Activated naive CD4-positive, alpha-beta T cell treated with anti-CD3 and anti-CD28 coated beads, Interleukin-2, amount 50 U/mL, for 16 hours (primary cell): ENCODE measurements around the gene PRMT6.
"Not testable (repeated sequence)": the region's sequence is repeated elsewhere in the genome, so short reads cannot be mapped to it uniquely, and the experiment has no call there.

Source experiments
- DNase-seq: peaks from one replicate; pipeline ENCODE4 v3.0.0-alpha.2; 2020

Gene PRMT6

GRCh38 chr1:107056426-107057196, at the start of gene PRMT6:
Gene PRMT6 (plus strand): TSS chr1:107056674. CDS start chr1:107056716, 42 bp downstream.
- peak; percentile 85 for DNase-seq

GRCh38 chr1:107009281-107009680, 47.2 kb upstream of the PRMT6 start:
- DNase-seq, result no peak

GRCh38 chr1:107010582-107010981, 45.9 kb upstream of the PRMT6 start:
- DNase-seq, result no peak

- no peak for DNase-seq
Measured at GRCh38 chr1:107016376-107016978, 40.0 kb upstream of the PRMT6 start.

GRCh38 chr1:107018445-107018844, 38.0 kb upstream of the PRMT6 start:
- no peak for DNase-seq

- DNase-seq, result no peak
Measured at GRCh38 chr1:107019166-107019565, 37.3 kb upstream of the PRMT6 start.

- not testable (repeated sequence) for DNase-seq
Measured at GRCh38 chr1:107038874-107039273, 17.6 kb upstream of the PRMT6 start.

- DNase-seq, result not testable (repeated sequence)
Measured at GRCh38 chr1:107044310-107045220, 11.9 kb upstream of the PRMT6 start.

- DNase-seq, result no peak
Measured at GRCh38 chr1:107047602-107048001, 8.9 kb upstream of the PRMT6 start.

- no peak for DNase-seq
Measured at GRCh38 chr1:107048241-107048640, 8.2 kb upstream of the PRMT6 start.

- no peak for DNase-seq
Measured at GRCh38 chr1:107051266-107051665, 5.2 kb upstream of the PRMT6 start.

- DNase-seq, result not testable (repeated sequence)
Measured at GRCh38 chr1:107055919-107056425, 502 bp upstream of the PRMT6 start.

GRCh38 chr1:107057197-107058133, 991 bp downstream of the PRMT6 start:
- peak; percentile 55 for DNase-seq

GRCh38 chr1:107058245-107059032, 2.0 kb downstream of the PRMT6 start:
- DNase-seq, result no peak

- no peak for DNase-seq
Measured at GRCh38 chr1:107061886-107062285, 5.4 kb downstream of the PRMT6 start.

- no peak for DNase-seq
Measured at GRCh38 chr1:107073493-107073892, 17.0 kb downstream of the PRMT6 start.

- no peak for DNase-seq
Measured at GRCh38 chr1:107076841-107077240, 20.4 kb downstream of the PRMT6 start.

GRCh38 chr1:107079249-107079648, 22.8 kb downstream of the PRMT6 start:
- DNase-seq, result no peak

- DNase-seq, result no peak
Measured at GRCh38 chr1:107081102-107081501, 24.6 kb downstream of the PRMT6 start.

- no peak for DNase-seq
Measured at GRCh38 chr1:107091418-107091817, 34.9 kb downstream of the PRMT6 start.

GRCh38 chr1:107093395-107093794, 36.9 kb downstream of the PRMT6 start:
- DNase-seq, result not testable (repeated sequence)
